Measurements from ENCODE around the gene NEDD8.

NEDD8 gene

GRCh38 chr14:24243336-24243836 lies 11.2 kb upstream of the NEDD8 start:
- no peak for TF ChIP-seq CTCF (IDR thresholded peaks at IDR 0.05)
- Histone ChIP-seq H3K9me3 (no peaks in the 10 kb centered on the region), H3K36me3 (peaks cover 29% of the 10 kb centered on the region), H3K27ac (peak overlapping the region; percentile 100), H3K4me3 (ENCODE audit: low read depth in 1 of 2, low read length in 1 of 2) (peak overlapping the region; percentile 71 to 81), H3K4me1 (ENCODE audit: control insufficient read depth in 1 of 2, insufficient read depth in 1 of 2, low read depth in 1 of 2, low read length in 1 of 2) (peaks cover 44 to 50% of the 10 kb centered on the region in 2 experiments), H3K27me3 (no peaks in the 10 kb centered on the region)

DNA sequence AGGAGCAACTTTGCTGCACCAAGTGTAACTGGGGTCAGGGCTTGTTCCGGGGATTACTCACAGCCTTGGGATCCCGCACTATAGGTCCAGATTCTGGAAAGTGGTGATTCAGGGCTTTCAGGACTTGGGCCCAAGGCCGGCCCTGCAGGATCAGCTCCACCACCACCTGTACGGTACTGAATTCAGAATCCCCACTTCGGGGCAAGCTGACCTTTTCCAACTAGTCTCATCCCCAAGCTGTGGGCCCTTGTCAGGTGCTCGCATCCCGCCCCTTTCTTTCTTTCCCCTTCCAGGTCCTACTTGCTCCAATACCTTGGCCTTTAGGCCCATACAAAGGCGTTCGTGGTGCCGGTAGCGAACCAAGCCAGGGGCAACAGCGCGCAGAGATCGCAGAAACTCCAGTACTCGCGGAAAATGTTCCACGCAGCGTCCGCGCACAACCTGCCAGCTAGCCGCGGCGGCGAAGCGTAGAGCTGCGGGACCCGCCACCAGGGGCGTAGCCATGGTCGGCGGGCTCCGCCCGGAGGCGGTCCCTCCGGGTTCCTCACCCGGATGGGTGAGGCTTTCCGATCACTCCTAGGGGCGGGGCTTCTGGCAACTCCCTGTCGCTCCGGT lies 9.8 kb upstream of the NEDD8 start:
- Histone ChIP-seq H3K36me3 (peaks cover 44% of the 10 kb centered on the region), H3K27me3 (no peaks in the 10 kb centered on the region), H3K4me3 (ENCODE audit: low read depth in 1 of 2, low read length in 1 of 2) (peak overlapping the region; percentile 71 to 81), H3K4me1 (ENCODE audit: control insufficient read depth in 1 of 2, insufficient read depth in 1 of 2, low read depth in 1 of 2, low read length in 1 of 2) (peaks cover 49 to 53% of the 10 kb centered on the region in 2 experiments), H3K27ac (peak overlapping the region; percentile 100), H3K9me3 (no peaks in the 10 kb centered on the region)
- TF ChIP-seq CTCF (IDR thresholded peaks at IDR 0.05) = peak; percentile 83

DNA sequence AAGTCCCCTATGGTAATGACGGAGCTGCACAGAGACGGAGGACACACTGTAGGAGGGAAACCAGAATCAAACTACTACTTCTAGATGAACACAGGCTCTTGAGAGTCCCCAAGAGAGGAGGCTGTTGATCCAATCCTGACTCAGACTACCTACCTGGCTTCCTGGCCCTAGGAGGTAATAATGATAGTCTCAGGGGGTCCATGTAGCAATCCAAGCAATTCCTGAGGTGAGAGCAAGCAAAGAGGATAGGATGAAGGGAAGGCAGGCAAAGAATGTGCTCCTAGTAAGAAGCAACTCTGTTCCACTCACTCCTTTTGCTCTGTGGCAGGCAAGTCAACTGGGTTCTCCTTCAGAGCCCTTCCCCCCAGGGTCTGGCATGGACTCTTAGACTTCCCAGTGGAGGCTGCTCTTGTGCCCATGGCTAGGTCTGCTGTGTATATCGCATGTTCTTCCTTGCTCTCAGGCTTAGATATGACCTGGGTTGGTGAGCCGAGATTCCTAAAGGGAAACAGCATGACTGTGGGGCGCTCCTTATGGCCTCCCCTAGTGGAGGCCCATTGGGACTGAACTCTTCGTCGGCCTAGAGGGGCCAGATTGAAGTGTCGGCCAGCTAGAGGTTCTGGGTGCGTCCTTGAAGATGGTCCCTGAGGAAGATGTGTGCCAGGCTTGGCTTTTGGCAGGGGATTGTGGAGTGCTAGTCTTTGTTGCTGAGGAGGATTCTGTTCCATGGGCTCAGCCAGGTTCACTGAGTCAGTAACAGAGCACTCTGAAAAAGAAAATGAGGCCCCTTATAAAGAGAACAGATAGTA lies 8.1 kb upstream of the NEDD8 start:
- TF ChIP-seq CTCF (IDR thresholded peaks at IDR 0.05) = no peak
- peaks cover 49 to 57% of the 10 kb centered on the region in 2 experiments for H3K4me1 ChIP-seq (ENCODE audit: control insufficient read depth in 1 of 2, insufficient read depth in 1 of 2, low read depth in 1 of 2, low read length in 1 of 2)
- H3K27me3 ChIP-seq = no peaks in the 10 kb centered on the region
- peak overlapping the region; percentile 100 for H3K27ac ChIP-seq
- peak overlapping the region; percentile 15 to 71 for H3K4me3 ChIP-seq (ENCODE audit: low read depth in 1 of 2, low read length in 1 of 2)
- peaks cover 60% of the 10 kb centered on the region for H3K36me3 ChIP-seq
- H3K9me3 ChIP-seq = no peaks in the 10 kb centered on the region

GRCh38 chr14:24238527-24239037 lies 6.4 kb upstream of the NEDD8 start:
- H3K36me3 ChIP-seq = peaks cover 73% of the 10 kb centered on the region
- no peak for TF ChIP-seq CTCF (IDR thresholded peaks at IDR 0.05)
- H3K4me1 ChIP-seq (ENCODE audit: control insufficient read depth in 1 of 2, insufficient read depth in 1 of 2, low read depth in 1 of 2, low read length in 1 of 2) = peaks cover 55 to 64% of the 10 kb centered on the region in 2 experiments
- H3K4me3 ChIP-seq (ENCODE audit: low read depth in 1 of 2, low read length in 1 of 2) = no peak overlapping the region
- H3K27ac ChIP-seq = peak overlapping the region; percentile 100
- H3K27me3 ChIP-seq = no peaks in the 10 kb centered on the region
- H3K9me3 ChIP-seq = no peaks in the 10 kb centered on the region

- Histone ChIP-seq H3K27ac (peak overlapping the region; percentile 100), H3K36me3 (peaks cover 73% of the 10 kb centered on the region), H3K4me3 (ENCODE audit: low read depth in 1 of 2, low read length in 1 of 2) (no peak overlapping the region), H3K9me3 (no peaks in the 10 kb centered on the region), H3K4me1 (ENCODE audit: control insufficient read depth in 1 of 2, insufficient read depth in 1 of 2, low read depth in 1 of 2, low read length in 1 of 2) (peaks cover 56 to 64% of the 10 kb centered on the region in 2 experiments), H3K27me3 (no peaks in the 10 kb centered on the region)
- no peak for TF ChIP-seq CTCF (IDR thresholded peaks at IDR 0.05)
Measured at GRCh38 chr14:24238123-24238522, 6.0 kb upstream of the NEDD8 start.

All from neutrophil (primary cell).